Epithelial cell of prostate (primary cell): ENCODE data around the gene UNG.
"Not testable (repeated sequence)": the region's sequence is repeated elsewhere in the genome, so short reads cannot be mapped to it uniquely, and the experiment has no call there.

Experiments used
- DNase-seq: peaks from one replicate; pipeline ENCODE4 v3.0.0-alpha.2; 2011; ENCODE audit warnings: low read depth, low spot score
- H3K27ac ChIP-seq: fragments of 450-650 bp; 2 replicates; pipeline ENCODE4 v1.5.1; 2017; ENCODE audit warnings: mild to moderate bottlenecking

The UNG gene

DNA sequence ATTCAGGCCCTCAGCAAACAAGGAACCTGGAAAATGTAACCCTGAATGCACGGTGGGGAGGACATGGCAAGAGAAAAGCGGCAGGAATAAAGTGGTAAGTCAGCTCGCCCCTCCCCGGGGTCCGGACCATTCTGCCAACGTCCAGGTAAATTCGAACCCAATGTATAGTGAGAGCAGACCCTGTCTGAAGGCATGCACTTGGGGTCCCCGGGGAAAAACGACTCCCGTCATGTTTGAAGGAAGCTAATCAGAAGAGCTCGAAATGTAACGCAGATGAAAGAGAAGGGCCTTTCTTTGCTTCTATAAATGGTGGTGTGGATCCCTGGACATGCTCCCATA lies 19.2 kb downstream of the UNG start:
- DNase-seq = no peak
- no peak overlapping the region for H3K27ac ChIP-seq

DNA sequence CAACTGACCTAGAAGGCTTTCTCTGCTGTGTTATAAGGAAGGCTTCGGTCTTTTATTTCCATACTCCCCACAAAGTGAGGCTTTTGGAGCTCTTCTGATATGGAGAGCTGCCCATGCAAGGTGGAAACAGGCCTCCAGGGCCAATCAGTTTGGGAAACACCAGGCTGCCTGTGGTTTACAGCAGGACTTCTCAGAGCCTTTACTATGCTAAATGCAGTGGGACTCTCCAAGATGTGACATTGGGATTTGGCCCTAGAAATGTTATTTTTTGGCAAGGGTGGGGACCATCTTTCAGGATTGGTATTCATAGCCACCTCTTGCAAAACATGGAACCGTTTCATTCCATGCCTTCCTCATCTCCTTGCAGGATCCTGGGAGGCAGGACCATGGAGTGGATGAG lies 22.7 kb downstream of the UNG start:
- DNase-seq = no peak
- no peak overlapping the region for H3K27ac ChIP-seq

DNA sequence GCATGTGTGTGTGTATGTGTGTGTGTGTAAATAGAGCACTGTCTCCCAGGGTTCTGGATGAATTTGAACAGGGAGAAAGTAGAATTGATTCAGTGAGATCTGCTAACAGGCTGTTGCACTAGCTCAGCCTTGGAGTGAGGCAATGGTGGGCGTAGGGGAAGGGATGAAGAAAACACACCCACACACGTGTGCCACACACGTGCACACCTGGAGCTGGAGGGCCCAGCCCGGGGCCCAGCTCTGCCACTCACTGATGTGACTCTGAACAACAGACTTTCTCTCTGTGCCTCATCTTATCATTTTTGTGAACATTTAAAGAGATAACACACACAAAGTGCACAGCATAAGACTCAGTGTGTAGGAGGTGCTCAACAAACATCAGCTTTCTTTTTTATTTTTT lies 23.2 kb downstream of the UNG start:
- no peak for DNase-seq
- no peak overlapping the region for H3K27ac ChIP-seq

DNA sequence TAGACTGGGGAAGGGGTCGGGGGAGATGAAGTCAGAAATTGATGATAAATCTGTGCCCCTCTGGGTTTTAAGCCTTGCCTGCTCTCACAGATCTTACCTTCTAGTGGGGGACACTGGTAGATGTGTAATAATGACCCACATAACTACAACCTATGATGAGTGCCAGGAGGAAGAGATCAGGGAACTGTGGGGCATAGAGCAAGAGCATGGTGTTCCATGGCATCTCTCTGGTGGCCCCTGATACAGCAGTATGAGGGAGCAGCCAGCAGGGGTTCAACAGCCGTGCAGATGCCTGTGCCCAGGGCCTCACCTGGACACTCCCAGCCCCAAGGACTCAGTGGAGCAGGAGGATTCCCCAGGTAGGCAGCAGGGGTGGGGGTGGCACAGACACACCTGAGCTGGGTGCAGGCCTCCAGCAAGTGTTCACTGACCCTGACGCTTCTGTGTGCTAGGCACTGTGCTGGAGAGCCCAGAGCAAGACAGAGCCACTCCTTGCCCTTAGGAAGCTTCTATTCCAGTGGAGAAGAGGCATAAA lies 24.0 kb downstream of the UNG start:
- H3K27ac ChIP-seq = no peak overlapping the region
- no peak for DNase-seq

DNA sequence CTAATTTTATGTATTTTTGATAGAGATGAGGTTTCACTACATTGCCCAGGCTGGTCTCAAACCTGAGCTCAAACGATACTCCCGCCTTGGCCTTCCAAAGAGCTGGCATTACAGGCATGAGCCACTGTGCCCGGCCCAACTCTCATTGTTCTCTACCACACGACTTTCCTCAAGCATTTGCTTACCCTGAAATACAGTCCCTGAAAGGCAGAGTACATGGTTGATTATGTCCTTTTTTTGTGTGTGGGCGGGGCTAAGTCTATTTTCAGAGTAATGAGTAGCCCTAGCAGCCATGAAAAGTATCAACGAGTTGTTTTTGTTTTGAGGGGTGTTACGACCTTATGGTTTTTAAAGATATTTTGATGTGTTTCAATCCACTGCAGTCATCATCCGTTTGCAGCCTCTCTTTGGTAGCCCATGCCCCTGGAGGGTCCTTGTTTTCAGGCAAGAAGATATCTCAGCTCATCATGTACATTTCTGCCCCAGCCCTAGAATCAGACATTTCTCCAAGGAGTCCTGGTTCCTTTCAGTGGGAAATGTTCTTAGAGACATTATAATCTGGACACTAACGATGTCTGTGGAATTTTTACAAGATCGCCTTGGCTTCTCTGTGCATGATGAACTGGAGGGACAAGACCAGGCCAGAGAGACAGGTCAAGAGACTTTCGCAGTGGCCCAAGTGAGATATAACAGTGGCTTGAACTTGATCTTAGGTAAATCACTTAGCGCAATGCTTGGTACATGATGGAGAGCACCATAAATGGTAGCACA lies 27.7 kb downstream of the UNG start:
- no peak overlapping the region for H3K27ac ChIP-seq
- DNase-seq = no peak

DNA sequence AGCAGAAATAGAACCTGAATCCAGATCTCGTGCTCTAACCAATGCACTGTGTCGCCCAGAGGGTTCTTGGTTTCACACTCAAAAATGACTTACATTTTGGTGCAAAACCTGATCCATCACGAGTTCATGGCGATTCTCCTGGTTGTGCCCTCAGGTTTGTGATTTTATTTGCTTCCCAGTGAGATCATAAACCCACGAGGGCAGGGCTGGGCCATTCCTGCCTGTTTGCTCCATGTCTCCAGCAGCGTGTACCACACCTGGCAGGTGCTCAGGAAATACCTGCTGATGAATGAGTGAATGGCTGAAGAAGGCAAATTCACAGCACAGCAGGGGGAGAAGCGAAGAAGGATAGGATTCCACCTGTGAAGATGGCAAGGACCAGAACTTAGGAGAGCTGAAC lies 28.4 kb downstream of the UNG start:
- DNase-seq = no peak
- H3K27ac ChIP-seq = no peak overlapping the region

DNA sequence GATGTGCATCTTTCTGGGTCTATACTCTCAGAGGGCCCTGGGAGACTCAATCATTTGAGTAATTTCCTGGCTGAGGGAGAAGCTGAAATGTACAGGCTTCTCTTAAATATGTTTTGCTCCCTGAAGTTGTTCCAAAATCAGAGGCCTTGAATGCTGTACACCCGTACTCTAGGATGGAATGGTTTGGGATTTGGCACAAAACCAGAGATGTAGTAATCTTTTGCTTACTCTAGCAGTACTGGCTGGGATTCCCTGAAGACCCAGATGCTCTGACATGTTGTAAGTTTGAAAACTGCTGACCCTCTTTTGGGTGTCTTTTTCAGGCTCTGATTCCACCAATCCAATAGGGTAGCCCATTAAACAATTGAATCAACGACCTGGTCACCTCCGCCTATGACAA lies 29.4 kb downstream of the UNG start:
- no peak for DNase-seq
- H3K27ac ChIP-seq = no peak overlapping the region

DNA sequence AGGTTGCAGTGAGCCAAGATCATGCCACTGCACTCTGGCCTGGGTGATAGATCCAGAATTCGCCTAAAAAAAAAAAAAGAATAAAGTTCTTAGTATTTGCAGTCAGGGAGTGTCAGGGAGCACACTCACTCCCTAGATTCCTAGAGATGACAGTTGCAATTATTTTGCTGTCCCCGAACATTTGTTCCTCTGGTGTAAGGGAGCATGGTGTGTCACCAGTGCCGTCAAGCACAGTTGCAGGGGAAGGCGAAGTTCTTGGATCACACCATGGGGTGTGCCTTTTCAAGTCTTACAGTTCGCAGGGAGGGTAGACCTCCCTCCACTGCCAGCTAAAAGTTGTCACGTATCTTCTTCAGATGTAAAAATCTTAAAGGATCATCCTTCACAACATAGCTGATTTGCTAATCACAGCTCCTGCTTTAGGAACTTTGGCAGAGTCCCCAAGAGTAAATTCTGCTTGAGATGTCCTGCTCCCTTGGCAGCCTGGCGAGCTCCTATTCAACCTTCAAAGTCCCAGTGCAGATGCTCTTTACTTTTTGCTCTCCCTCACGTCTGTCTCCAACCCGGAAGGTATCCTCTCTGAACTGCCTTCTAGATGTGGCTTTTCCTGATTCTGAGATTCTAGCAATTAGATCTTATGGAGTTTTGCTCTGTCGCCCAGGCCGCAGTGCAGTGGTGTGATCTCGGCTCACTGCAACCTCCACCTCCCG lies 30.3 kb downstream of the UNG start:
- DNase-seq = no peak

DNA sequence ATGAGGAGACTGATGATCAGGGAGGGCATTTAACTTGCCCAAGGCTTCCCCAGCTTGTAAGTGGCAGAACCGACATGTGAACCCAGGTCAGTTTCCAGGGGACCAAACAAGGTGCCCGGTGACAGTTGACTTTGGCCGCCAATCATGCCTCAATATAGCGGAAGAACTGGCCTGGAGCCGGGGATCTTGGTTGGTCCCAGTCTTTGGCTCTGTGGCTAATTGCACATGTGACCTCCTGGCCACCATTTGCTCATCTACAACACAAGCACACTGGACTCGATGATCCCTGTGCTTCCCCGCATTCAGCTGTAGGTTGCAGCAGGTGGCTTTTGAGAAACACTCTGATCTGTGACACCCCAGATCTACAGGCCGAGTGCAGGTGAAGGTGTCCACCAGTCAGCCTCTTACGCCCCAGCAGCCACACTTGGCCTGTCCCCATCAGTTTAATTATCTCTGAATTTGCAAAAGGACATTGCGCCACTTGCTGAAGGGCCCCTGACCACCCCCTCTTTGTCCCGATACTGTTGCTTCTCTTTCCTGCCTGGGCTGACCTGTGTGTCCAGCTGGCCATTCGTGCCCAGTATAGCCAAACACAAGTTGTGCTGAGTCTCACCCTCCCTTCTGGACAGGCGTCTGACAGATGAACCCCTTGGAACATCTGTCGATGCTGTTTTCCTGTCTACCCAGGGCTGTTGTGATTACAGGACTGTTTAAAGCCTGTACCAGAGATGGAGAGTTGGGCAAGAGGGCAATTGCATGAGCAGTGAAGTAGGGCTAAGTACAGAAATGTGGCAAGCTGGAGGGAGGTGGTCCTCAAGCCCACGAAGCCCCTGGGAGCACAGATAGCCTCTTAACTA lies 33.1 kb downstream of the UNG start:
- no peak overlapping the region for H3K27ac ChIP-seq
- no peak for DNase-seq

More for the DNA sequence above, 30.3 kb downstream of the UNG start:
- no peak overlapping the region for H3K27ac ChIP-seq

DNA sequence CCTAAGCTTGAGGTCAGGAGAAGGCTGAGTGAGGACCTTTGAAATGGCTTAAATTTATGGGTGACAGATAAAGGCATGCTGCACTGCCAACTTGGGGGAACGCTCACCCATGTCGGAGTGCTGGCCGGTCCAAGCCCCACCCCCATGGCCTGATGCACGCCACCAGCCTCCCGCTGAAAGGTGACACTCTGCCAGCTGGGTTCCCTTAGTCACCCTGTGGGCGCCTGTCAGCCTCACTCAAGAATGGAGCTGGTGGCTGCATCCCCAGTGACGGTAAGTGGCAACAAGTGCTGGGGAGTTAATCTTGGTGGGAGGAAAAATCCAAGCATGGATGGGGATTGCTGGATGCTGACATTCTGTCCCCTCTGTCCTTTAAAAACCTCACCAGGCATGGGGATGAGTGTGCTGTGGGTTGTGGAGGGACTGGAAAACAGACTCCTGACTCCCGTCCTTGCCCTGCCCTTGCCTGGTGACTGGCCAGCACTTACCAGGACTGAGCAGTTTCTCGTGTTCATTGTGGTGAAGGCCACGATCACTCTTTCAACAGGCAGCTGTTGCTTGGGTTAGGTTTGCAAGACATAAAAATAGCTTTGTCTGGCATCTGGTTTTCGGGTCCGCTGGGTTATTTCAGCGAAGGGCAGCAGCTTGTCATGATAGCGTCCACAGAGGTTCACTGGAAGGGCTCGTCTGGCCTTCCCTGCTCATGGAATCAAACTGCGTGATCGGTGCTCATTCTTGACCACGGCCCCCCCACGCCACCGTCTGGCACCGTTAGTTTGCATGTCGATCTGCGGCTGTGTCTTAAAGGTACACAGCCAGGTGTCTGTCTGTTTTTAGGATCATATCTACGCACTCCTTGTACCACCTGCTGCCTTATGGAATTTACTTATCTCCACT lies 34.0 kb downstream of the UNG start:
- no peak for DNase-seq
- H3K27ac ChIP-seq = no peak overlapping the region

DNA sequence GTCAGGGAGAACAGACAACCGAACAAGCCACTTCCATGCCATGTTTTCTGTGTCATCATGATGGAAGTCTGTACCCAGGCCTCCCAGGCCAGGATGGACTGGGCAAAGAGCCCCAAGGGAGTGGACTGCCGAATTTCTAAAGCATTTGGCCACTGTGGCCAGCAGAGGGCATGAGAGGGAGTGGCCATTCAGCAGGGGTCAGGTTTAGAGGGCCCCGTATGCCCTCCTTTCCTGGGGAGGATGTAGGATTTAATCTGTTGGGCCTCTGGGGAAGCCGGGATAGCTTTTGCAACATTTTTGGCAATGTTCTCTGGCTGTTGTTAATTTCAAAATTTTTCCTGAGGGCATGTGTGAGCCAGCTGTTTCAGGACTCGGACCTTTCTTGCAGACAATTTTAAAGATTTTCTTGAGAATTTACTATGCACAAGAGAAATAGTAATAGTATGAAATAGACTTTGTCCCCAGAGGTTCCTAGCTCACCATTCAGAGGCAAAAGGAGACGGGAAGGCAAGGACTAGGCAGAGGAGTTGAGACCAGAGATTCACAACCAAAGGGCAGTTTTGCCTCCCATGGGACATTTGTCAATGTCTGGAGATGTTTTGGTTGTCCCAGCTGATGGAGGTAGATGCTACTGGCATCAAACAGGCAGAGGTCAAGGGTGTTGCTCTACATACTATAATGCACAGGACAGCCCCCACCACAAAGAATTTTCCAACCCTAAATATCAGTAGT lies 37.0 kb downstream of the UNG start:
- DNase-seq = no peak
- H3K27ac ChIP-seq = no peak overlapping the region

DNA sequence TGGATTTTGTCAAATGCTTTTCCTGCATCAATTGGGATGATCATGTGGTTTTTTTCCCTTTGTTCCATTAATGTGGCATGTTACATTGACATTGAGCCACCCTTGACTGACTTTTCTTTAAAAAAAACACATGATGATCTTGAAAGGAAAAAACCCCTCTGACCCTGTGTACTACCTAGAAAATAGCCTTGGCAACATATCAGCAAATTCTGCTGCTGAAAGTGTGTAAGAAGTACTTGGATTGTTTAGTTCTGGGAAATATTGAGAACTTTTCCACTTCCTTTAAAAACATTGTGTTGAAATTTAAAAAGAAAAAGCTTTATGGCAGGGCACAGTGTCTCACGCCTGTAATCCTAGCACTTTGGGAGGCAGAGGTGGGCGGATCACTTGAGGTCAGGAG lies 39.7 kb downstream of the UNG start:
- H3K27ac ChIP-seq = no peak overlapping the region
- no peak for DNase-seq

DNA sequence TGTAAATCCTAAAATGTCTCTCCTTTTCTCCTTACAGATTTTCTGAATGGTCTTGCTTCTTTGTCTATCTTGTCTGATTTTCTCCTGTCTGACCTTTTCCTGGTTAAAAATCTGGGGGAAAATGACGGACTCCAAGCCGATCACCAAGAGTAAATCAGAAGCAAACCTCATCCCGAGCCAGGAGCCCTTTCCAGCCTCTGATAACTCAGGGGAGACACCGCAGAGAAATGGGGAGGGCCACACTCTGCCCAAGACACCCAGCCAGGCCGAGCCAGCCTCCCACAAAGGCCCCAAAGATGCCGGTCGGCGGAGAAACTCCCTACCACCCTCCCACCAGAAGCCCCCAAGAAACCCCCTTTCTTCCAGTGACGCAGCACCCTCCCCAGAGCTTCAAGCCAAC lies 42.0 kb downstream of the UNG start:
- no peak for DNase-seq
- H3K27ac ChIP-seq = no peak overlapping the region

DNA sequence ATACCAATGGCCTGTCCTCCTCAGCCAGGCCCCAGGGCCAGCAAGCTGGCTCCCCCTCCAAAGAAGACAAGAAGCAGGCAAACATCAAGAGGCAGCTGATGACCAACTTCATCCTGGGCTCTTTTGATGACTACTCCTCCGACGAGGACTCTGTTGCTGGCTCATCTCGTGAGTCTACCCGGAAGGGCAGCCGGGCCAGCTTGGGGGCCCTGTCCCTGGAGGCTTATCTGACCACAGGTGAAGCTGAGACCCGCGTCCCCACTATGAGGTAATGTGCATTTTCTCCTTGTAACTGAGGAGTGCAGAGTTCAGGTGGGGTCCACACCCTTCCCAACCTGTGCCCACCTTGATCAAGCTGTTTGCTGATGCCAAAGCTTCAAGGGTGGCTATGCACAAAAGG lies 42.4 kb downstream of the UNG start:
- no peak for DNase-seq
- H3K27ac ChIP-seq = no peak overlapping the region

DNA sequence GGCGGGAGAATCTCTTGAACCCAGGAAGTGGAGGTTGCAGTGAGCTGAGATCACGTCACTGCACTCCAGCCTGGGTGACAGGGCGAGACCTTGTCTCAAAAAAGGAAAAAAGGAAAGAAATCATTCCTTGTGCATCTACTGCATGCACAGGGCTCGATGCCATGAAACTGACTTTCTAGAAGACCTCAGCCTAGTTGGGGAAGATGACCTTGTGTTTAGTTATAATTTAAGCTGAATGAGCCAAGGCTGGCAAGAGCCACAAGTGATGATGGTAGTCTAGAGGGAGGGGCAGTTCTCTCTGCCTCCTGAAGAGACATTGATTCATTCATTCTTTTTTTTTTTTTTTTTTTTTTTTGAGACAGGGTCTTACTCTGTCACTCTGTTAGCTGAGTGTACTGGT lies 43.2 kb downstream of the UNG start:
- no peak overlapping the region for H3K27ac ChIP-seq
- no peak for DNase-seq

DNA sequence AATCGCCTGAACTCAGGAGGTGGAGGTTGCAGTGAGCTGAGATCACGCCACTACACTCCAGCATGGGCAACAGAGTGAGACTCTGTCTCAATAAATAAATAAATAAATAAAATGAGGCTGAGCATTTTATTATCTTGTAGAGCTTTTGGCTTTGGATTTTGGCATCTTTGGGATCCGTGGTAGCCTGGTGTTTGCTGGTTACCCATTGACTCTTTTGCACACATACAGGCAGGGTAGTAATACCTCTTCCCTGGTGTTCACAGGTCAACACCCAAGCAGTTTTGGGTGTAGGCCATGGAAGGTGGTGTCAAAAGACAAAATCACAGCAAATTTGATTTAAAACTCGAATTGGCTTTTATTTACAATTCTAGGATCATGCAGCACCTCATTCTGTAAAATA lies 46.8 kb downstream of the UNG start:
- no peak overlapping the region for H3K27ac ChIP-seq
- DNase-seq = no peak

DNA sequence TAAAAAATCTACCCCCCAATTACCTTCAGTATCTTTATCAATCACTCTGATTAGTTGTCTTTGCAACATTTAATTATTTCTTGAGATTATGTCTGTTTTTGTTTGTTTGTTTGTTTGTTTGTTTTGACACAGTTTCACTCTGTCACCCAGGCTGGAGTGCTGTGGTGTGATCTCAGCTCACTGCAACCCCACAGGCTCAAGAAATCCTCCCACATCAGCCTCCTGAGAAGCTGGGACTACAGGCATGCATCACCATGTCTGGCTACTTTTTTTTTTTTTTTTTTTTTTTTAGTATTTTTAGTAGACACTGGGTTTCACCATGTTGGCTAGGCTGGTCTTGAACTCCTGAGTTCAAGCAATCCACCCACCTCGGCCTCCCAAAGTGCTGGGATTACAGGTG lies 49.7 kb downstream of the UNG start:
- DNase-seq, H3K27ac ChIP-seq: not testable (repeated sequence)

DNA sequence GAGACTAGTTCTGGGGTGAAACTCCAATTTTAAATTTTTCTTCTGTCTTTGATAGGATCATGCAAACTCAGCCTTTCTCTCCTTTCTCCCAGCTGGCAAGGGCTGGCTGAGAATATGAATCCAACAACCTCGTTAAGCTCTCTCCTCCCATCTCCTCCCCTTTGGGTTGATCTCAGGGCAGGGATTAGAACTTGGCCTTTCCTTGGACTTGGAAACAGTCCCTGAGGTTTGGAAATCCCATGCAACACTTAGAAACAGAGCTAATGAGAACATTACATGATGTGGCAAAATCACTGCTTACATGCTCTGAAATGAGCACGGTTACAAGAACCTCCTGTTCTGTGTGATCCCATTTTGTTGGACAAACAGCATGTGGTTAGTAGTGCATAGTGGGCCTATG lies 50.6 kb downstream of the UNG start:
- H3K27ac ChIP-seq = no peak overlapping the region
- DNase-seq = no peak

DNA sequence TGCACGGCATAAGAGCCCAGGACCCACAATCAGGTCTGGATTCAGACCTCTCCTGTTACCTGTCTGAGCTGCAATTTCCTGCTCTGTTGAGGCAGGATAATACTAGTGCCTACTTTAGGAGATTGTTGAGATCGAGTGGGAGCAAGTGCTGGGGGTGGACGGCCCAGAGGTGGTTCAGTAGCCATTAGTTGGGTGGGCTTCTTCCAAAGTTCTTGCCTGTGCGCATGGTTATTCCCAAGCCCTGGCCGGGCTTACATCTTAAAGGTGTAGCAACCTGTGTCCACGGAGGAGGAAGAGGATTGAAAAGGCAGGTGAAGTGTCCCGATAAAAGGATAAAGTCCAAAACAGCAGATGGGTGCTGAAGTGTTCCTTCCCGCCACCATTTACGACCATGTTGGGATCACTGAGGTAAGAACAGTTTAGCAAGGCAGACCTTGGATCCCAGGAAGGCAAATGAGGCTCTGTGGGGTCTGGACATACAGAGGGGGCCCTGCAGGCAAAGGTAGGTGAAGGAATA lies 52.8 kb downstream of the UNG start:
- no peak overlapping the region for H3K27ac ChIP-seq
- no peak for DNase-seq
